ENCODE measurements around the gene MBLAC1.
A peak's percentile ranks its signal among the peaks of the same experiment; 100 is the strongest.

The MBLAC1 gene

DNA sequence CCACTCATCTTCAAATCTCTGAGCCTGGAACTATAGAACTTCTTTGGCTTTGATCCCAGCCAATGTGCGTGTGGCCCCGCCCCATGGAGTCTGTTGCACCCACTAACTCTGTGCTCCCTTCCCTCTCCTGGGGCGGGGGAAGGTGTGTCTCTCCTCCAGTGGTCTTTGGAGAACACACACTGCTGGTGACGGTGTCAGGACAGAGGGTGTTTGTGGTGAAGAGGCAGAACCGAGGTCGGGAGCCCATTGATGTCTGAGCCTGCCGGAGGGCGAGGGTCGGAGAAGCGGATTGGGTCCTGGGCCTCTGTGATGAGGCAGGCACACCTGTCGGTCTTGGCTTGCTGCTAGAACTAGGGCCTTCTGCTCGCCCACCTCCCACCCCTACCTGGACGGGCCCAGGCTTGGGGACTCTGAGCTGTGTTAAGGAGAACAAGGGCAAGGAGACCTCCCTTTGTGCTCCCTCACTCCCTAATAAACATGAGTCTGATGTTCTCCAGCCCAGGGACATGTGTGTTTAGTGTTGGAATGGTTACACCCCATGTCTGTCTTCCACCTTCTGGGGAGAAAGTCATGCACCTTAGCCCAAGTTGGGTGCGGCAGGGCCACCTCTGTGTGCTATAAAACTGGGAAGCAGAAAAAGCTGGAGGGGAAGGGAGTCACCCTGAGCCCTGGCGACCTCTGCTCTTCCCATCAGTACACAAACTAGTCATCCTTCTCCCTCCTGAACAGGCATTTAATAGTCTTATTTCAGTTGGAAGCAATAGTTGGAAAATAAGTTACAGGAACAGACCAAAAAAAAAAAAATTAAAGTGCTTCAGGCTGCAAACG is 27.2 kb downstream of the MBLAC1 start:
- no peak for DNase-seq (ENCODE audit: low read depth in 2 of 2)

- DNase-seq (ENCODE audit: low read depth in 2 of 2) = no peak
Measured at GRCh38 chr7:100154651-100155491, 28.1 kb downstream of the MBLAC1 start.

DNA sequence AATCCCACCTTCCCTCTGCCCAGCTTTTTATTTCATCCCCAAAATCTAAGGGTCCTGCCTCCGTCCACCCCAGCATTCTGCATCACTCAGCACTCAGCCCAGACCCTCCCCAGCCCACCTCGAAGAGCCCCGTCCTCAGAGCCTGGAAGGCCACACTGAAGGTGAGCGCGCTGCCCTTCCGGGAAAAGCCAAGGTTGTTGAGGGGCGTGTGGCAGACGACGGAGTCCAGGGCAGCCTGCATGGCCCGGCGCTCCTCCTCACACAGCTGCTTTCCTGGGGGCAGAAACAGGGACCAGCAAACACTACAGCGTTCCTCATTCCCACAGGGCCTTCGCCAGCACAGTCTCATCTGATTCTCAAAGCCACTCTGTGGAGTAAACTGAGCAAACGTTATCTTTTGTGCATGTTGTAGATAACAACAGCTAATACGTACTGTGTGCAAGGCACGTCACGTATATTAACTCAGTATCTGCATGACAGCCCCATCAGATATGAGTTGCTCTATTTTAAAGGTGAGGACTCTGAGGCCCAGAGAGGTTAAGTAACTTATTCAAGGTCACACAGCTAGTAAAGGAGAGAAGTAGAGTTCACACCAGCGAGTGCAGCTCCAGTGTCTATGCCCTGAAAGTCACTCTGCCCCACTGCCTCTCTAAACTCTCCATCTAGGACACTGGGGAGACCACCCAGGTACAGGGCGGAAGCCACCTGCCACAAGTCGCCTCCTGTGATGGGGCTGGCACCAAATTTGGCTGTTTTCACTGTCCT is 29.0 kb downstream of the MBLAC1 start:
- DNase-seq (ENCODE audit: low read depth in 2 of 2) = no peak

DNA sequence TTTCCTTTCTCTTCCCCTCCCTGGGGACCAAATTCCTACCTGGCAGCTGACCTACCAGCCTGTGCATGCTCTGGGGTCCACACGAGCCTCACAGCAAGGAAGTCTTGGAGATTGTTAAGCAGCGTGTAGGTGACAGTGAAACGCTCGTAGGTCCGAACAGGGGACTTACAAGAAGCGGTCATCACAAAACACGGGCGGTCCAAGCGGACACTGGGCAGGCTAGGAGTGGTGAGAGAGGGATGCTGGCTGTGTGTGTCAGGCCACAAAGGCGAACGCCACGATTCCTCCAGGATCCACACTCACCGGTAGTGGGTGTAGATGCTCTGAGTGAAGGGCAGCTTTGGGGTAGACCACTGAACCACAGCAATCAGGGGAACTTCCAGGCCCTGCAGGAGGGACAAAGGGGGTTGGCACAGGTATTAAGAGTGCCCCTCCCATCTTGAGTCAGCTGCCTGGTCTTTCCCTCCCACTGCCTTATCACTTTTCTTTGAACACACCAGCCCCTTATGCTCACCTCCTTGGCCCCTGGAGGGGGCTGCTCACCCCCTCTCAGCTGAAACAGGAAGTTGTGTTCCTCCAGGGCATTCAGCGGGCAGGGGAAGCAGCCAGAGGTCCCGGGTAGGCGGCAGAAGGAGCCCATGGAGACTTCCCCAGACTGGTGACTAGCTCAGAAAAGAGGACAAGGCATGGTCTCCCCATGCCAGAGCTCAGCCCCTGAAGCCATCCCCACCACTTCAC is 29.7 kb downstream of the MBLAC1 start:
- no peak for DNase-seq (ENCODE audit: low read depth in 2 of 2)

- no peak for DNase-seq (ENCODE audit: low read depth in 2 of 2)
Measured at GRCh38 chr7:100157069-100157333, 30.2 kb downstream of the MBLAC1 start.

GRCh38 chr7:100157334-100158228 is 30.8 kb downstream of the MBLAC1 start:
- no peak for DNase-seq (ENCODE audit: low read depth in 2 of 2)

- DNase-seq (ENCODE audit: low read depth in 2 of 2) = peak; percentile 80 to 84
Measured at GRCh38 chr7:100158229-100159098, 31.7 kb downstream of the MBLAC1 start, which contains the start of gene TRAPPC14. Gene TRAPPC14, minus strand, starts transcription at chr7:100158723. Its CDS starts 224 bp downstream, at chr7:100158499.

DNA sequence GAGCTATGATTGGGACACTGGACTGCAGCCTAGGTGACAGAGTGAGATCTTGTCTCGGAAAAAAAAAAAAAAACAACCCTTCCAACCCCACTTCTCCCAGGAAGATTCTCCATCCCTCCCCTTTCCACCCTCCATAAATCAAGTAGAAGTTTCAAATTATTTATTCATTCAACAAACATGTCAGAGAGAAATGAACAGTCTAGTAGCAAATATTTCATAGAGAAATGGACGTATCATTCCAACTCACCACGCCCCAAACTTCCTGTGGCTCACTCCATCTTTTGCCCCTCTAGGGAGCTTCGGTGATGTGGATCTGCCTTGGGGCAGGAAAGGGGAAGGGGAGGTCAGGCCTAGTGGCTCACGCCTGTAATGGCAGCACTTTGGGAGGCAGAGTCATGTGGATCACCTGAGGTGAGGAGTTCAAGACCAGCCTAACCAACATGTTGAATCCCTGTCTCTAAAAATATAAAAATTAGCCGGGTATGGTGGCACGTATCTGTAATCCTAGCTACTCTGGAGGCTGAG is 32.4 kb downstream of the MBLAC1 start:
- DNase-seq (ENCODE audit: low read depth in 2 of 2) = no peak

DNA sequence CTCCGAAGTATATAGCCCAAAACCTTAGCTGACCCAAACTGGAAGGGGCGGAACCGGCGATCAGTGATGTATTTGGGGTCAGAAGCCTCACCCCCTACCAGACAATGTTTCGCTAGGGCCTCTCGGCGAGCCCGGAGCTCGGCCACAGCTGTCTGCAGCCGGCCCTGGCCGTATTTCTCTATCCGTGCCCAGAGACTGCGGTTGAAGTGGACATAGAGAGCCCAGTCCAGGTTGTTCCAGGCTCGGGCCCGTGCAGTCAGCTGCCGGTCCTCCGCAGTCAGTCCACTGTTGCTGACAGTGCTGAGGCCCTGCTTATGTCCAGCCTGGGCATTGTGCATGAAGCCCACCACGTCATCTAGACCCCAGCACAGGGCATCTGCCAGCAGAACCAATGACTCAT is 33.3 kb downstream of the MBLAC1 start:
- DNase-seq (ENCODE audit: low read depth in 2 of 2) = no peak

DNA sequence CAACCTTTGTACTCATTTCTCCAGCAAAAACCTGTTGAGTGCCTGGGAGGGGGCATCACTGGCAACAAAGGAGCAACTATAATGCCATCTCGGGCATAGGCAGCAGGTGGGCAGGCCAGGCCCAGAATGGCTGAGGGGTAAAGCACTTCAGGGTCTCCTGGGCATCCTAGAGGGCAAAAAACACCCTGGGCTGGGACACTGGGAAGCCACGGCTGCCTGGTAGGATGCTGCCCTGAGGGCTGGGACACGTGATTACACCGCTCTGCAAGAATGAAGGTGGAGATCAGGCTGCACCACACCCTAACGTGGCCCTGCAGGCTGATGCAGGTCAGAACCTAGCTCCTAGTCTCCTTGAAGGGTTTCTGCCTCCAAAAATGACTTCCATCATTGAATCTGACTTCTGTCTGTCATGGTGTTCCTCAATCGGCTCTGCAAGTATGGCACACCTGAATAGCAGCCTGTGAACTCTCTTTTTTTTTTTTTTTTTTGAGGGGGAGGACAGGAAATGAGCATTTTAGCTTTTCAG is 36.3 kb downstream of the MBLAC1 start:
- DNase-seq (ENCODE audit: low read depth in 2 of 2) = no peak

- no peak for DNase-seq (ENCODE audit: low read depth in 2 of 2)
Measured at GRCh38 chr7:100163871-100164270, 37.1 kb downstream of the MBLAC1 start.

- DNase-seq (ENCODE audit: low read depth in 2 of 2) = no peak
Measured at GRCh38 chr7:100166317-100166940, 39.7 kb downstream of the MBLAC1 start.

- no peak for DNase-seq (ENCODE audit: low read depth in 2 of 2)
Measured at GRCh38 chr7:100166970-100167911, 40.5 kb downstream of the MBLAC1 start.

- no peak for DNase-seq (ENCODE audit: low read depth in 2 of 2)
Measured at GRCh38 chr7:100167912-100168323, 41.2 kb downstream of the MBLAC1 start.

DNA sequence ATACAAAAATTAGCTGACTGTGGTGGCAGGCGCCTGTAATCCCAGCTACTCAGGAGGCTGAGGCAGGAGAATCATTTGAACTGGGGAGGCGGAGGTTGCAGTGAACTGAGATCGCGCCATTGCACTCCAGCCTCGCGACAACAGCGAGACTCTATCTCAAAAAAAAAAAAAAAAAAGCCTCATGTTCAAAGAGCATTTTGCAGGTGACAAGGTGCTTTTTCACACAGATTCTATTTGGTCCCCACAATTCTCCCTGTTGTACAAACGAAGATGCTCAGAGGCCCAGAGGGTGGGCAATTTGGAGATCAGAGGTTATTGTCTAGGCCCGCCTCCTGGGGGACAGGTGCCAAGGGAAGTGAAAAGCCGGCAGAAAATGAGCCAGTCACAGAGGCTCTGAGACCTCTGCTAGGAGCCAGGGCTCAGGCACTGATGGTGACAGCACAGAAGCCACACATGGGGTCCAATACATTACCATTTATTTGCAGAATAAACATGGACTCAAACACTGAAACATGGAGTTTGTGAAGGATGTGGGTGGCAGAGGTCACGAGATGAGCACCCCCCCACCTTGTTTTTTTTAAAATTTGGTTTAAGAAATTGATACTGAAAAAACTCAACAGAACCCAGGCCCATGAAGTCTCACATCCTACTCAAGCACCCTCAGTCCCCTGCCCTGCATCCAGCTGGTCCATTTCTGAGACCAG is 42.5 kb downstream of the MBLAC1 start:
- DNase-seq (ENCODE audit: low read depth in 2 of 2) = no peak

DNA sequence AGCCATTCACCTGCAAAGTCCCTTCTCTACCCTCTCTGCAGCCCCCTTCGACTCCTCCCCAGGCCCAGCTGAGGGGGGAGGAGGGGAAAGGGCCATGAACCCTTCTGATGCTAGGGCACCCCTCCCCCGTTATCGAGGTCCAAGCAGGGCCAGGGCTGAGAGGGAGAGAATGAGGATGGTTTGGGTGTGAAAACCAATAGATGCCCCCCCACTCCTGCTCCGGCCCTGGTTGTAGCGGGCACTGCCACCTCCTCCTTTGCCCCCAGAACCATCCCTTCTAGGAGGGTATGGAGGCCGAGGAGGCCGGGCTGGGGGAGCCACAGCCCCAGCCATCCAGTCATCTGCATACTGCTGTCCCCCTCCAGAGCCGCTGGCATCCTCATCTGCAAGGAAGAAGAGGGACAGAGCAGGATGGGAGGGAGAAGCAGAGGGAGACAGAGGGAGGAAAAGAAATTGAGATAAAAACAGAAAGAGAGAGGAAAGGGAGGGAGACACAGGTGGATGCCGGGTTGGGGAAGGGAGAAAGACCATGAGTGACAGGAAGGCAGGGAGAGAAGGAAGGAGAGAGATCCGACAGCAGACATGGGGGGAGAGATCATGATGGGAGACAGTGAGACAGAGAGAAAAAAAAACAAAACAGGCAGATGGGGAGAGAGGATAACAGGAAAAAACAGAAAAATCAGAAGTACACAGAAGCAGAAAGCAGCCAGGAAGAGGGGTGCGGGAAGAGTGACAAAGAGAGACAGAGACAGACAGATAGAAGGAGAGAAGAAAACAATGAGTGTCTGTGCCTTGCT is 43.5 kb downstream of the MBLAC1 start:
- DNase-seq (ENCODE audit: low read depth in 2 of 2) = no peak

Data from activated CD8-positive, alpha-beta memory T cell treated with anti-CD3 and anti-CD28 coated beads for 4 hours (primary cell).